ENCODE measurements around the gene DOCK8. TPM values are rescaled to one million over a fixed set of nuclear protein-coding genes. Genes with fewer than 3 reads are reported as not detected.

The DOCK8 gene
- polyA plus RNA-seq, 2 of the 4 experiments (the other 2 are of a cell fraction) = 0.27 to 0.68 TPM

- no peaks in the 10 kb centered on the region for H3K9me3 ChIP-seq
- H3K4me3 ChIP-seq = no peak overlapping the region
- ChIA-PET POLR2A (no interaction called here), CTCF (interaction anchor here (1.4 kb wide), 2 partner anchors 29 to 328 kb away, joined by 3 read pairs; no protein-coding TSS in a partner anchor)
- no peak for DNase-seq (ENCODE audit: low read depth in 1 of 2, low spot score in 1 of 2)
- ATAC-seq = no peak
- H3K4me1 ChIP-seq = peaks cover 17% of the 10 kb centered on the region
- no peak for FAIRE-seq
- no peak overlapping the region for H3K27ac ChIP-seq
- no peak for TF ChIP-seq FOSL2 (IDR thresholded peaks at IDR 0.05)
- TF ChIP-seq FOSL2 (CRISPR knock-in tag; IDR thresholded peaks at IDR 0.05) = no peak
- TF ChIP-seq ZFP36 (IDR thresholded peaks at IDR 0.05; ENCODE audit: borderline replicate concordance, partially characterized antibody) = no peak
- no peak for TF ChIP-seq RCOR1 (IDR thresholded peaks at IDR 0.05; ENCODE audit: low read depth, low read length)
- no peak for TF ChIP-seq HES2 (IDR thresholded peaks at IDR 0.05)
- TF ChIP-seq PHF8 (IDR thresholded peaks at IDR 0.05; ENCODE audit: borderline replicate concordance, low read depth) = no peak
- TF ChIP-seq, protein P1, sequence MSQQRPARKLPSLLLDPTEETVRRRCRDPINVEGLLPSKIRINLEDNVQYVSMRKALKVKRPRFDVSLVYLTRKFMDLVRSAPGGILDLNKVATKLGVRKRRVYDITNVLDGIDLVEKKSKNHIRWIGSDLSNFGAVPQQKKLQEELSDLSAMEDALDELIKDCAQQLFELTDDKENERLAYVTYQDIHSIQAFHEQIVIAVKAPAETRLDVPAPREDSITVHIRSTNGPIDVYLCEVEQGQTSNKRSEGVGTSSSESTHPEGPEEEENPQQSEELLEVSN (IDR thresholded peaks at IDR 0.05; ENCODE audit: borderline replicate concordance, low read depth) = no peak
- TF ChIP-seq, protein P2, sequence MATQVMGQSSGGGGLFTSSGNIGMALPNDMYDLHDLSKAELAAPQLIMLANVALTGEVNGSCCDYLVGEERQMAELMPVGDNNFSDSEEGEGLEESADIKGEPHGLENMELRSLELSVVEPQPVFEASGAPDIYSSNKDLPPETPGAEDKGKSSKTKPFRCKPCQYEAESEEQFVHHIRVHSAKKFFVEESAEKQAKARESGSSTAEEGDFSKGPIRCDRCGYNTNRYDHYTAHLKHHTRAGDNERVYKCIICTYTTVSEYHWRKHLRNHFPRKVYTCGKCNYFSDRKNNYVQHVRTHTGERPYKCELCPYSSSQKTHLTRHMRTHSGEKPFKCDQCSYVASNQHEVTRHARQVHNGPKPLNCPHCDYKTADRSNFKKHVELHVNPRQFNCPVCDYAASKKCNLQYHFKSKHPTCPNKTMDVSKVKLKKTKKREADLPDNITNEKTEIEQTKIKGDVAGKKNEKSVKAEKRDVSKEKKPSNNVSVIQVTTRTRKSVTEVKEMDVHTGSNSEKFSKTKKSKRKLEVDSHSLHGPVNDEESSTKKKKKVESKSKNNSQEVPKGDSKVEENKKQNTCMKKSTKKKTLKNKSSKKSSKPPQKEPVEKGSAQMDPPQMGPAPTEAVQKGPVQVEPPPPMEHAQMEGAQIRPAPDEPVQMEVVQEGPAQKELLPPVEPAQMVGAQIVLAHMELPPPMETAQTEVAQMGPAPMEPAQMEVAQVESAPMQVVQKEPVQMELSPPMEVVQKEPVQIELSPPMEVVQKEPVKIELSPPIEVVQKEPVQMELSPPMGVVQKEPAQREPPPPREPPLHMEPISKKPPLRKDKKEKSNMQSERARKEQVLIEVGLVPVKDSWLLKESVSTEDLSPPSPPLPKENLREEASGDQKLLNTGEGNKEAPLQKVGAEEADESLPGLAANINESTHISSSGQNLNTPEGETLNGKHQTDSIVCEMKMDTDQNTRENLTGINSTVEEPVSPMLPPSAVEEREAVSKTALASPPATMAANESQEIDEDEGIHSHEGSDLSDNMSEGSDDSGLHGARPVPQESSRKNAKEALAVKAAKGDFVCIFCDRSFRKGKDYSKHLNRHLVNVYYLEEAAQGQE (IDR thresholded peaks at IDR 0.05) = no peak
- H3K4me2 ChIP-seq = no peak overlapping the region
- 58% methylated on average over 3 of the region's 3 CpGs for WGBS (ENCODE audit: missing lambda C conversion rate)
These were observed 221.8 kb downstream of the DOCK8 start for GRCh38 chr9:436482-436881.

DNA sequence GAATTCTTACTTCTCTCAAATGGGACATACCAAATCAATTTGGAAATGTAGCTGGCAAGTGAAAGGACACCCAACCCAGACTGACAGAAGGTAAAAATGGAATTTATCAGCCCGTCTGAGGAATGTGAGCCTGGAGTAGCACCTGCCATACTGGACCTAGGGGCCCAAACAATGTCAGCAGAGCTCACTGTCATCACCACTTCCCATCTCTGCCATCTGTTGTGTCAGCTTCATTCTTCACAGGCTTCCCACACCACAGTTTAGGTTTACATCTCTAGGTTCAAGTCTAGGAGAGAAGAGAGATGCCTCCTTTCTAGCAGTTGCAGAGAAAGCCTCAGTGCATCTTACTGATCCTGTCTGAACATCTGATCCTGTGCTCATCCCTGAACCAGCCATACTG, 222.4 kb downstream of the DOCK8 start:
- Histone ChIP-seq H3K4me2 (peak overlapping the region; percentile 41; the same call in 2 of the 3 replicates), H3K9me3 (no peaks in the 10 kb centered on the region), H3K4me1 (peaks cover 17% of the 10 kb centered on the region), H3K4me3 (no peak overlapping the region), H3K27ac (peak overlapping the region; percentile 1 to 23; a peak in 1 of 6 replicates)
- WGBS (ENCODE audit: missing lambda C conversion rate) = 77% methylated on average over 1 of the region's 1 CpG
- FAIRE-seq (peak; percentile 18), ATAC-seq (peak; percentile 33; a peak in 3 of 6 replicates), DNase-seq (ENCODE audit: low read depth in 1 of 2, low spot score in 1 of 2) (no peak)
- ChIA-PET POLR2A (no interaction called here), CTCF (interaction anchor here (0.8 to 1.4 kb wide), 3 partner anchors 10 to 327 kb away, joined by 3 to 4 read pairs (median 3); no protein-coding TSS in a partner anchor)
- TF ChIP-seq, protein P3, sequence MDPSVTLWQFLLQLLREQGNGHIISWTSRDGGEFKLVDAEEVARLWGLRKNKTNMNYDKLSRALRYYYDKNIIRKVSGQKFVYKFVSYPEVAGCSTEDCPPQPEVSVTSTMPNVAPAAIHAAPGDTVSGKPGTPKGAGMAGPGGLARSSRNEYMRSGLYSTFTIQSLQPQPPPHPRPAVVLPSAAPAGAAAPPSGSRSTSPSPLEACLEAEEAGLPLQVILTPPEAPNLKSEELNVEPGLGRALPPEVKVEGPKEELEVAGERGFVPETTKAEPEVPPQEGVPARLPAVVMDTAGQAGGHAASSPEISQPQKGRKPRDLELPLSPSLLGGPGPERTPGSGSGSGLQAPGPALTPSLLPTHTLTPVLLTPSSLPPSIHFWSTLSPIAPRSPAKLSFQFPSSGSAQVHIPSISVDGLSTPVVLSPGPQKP (IDR thresholded peaks at IDR 0.05; ENCODE audit: low read depth, low read length) = no peak
- TF ChIP-seq ZSCAN20 (CRISPR knock-in tag; IDR thresholded peaks at IDR 0.05) (no peak), HOXB5 (CRISPR knock-in tag; IDR thresholded peaks at IDR 0.05) (no peak), EHMT2 (IDR thresholded peaks at IDR 0.05; ENCODE audit: low read depth) (no peak), EP300 (IDR thresholded peaks at IDR 0.05) (no peak), FOSB (CRISPR knock-in tag; IDR thresholded peaks at IDR 0.05) (no peak), MAZ (IDR thresholded peaks at IDR 0.05; ENCODE audit: borderline replicate concordance, low read depth, low read length) (no peak), CBX8 (IDR thresholded peaks at IDR 0.05) (no peak), NPAS2 (CRISPR knock-in tag; IDR thresholded peaks at IDR 0.05; ENCODE audit: borderline replicate concordance) (no peak)
- TF ChIP-seq, protein P4, sequence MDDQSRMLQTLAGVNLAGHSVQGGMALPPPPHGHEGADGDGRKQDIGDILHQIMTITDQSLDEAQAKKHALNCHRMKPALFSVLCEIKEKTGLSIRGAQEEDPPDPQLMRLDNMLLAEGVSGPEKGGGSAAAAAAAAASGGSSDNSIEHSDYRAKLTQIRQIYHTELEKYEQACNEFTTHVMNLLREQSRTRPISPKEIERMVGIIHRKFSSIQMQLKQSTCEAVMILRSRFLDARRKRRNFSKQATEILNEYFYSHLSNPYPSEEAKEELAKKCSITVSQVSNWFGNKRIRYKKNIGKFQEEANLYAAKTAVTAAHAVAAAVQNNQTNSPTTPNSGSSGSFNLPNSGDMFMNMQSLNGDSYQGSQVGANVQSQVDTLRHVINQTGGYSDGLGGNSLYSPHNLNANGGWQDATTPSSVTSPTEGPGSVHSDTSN (IDR thresholded peaks at IDR 0.05) = no peak
- TF ChIP-seq, protein P1 (IDR thresholded peaks at IDR 0.05; ENCODE audit: borderline replicate concordance, low read depth) = no peak
